GM21619 (cell line): ENCODE results near the gene SIRT7.
A peak's percentile ranks its signal among the peaks of the same experiment; 100 is the strongest.

Source experiments
- ATAC-seq: cut with Tn5 transposase; IDR thresholded peaks from one replicate; pipeline ENCODE4 v1.9.1; 2021; ENCODE audit not compliant: unreplicated experiment

The SIRT7 gene

DNA sequence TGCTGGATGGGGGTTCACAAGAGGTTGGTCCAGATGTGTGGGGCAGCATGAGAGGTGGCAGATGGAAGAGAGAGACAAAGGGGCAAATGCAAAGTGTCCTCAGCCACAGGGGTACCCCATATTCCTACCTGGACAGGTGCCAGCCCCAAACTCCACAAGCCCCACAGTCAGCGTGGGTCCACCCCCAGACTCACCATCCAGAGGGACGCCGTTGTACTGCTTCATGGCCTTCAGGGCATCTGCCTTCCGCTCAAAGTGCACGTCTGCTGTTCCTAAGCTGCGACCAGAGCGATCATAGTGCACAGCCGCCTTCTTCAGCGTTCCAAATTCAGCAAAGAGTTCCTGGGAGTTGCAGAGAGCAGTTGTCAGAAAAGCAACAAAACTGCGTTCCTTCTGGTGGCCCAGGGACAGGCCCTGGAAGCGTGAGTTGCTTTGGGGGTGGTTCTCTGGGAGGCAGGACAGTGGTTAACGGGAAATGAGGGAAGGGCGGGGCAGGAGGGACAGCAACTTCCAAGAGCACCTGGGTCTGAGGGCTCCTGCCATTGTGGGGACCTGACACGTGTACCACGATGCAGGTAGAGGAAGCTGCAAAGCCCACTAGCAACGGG is 28.9 kb downstream of the SIRT7 start:
- ATAC-seq = no peak

DNA sequence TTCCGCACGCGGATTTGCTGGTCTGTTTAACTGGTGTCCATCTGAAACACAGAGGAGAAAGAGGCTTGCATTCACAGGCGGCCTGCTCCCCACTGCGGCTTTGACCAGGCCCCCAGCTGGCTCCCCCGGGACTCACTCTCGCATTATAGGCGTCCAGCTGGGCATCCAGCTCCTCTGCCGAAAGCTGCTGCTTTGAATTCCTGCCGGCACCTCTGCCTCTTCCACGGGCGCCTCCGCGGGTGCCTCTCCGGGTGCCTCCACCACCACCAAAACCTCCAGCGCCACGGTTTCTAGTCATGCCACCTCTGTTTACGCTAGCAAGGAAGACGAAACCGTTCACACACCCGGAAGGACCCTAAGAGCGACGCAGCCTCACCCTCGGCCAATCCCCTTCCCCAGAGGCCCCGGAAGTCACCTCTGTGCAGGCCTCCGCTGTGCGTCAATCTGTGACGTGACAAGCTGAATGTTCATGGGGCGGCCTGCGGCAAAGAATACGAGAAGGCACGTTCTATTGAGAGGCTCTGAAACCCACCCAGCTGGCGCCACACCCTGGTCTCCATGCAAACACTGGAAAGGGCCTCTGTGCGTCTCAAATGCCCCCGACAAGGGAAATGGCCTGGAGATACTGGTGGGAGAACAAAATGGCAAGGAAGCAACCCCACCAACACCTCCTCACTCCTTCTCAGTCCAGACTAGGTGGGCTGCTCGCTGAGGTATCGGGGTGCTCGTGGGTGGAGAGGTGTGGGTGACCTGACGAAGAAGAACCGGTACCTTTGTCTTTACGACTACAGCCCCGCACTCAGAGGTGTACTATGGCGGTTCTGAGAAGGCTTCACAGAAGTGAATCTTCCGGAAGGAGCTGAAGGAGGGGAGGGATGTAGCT is 29.6 kb downstream of the SIRT7 start:
- ATAC-seq = no peak

DNA sequence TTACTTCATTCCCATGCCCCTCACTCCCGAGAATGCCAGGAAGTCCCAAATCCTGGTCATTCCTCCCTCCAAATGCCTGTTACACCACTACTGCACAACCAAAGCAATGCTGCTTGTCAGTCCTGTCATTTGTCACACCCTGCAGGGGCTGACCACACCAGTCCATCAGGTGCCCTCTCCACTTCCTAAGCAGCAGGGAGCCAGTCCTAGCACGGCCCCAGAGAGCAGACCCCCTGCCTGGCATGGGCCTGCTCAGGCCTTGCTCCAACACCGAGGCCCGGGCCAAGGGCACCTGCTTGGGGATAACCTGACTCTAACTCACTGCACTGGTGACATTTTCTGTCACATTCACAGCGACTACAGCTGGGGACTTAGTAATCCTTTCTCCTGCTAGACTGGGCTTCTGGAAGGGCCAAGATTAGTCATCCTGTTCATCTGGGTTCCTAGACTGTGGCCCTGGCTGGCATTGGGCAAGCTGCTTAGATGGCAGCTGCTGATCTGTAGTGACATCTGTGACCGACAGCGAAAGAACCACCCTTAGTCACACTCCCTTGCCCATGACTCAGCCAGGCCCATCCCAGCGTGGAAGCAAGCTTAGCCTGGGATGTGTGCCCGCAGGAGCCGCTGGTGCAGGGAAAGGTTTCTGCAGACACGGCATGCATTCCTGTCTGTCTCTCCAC is 32.0 kb downstream of the SIRT7 start:
- ATAC-seq = no peak

DNA sequence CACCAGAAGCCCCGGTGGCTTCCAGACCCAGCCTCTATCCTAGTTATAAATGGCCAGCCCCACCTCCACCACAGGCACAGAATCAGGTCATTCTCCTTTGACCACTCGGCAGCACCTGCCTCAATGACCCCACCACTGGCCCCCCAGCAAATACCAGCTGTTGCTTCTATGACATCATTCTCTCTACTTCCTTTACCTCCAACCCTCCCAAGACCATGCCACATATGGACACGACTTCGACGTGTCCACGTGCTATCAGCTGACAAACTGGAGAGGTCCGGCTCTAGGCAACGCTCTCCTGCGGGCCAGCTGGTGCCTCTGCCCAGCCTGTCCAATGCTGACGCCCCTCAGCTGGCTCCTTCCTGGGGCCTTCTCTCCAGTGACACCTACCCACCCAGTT is 32.5 kb downstream of the SIRT7 start:
- ATAC-seq = no peak

DNA sequence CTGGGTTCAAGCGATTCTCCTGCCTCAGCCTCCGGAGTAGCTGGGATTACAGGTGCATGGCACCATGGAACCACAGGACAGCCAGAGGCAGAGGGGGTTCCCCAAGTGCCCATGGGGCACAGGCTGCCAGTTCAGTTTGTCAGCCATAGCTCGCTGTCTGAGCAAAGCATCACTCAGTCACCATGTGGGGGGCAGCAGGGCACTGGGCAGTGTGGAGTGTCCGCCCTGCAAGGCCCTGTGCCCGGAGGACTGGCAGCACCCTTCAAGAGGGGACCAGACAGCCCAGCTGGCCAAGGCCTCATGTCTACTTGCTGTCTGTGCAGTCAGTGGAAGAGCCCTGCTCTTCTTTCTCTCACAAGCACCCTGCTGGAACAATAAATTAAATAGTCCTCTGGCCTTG is 33.0 kb downstream of the SIRT7 start:
- no peak for ATAC-seq

DNA sequence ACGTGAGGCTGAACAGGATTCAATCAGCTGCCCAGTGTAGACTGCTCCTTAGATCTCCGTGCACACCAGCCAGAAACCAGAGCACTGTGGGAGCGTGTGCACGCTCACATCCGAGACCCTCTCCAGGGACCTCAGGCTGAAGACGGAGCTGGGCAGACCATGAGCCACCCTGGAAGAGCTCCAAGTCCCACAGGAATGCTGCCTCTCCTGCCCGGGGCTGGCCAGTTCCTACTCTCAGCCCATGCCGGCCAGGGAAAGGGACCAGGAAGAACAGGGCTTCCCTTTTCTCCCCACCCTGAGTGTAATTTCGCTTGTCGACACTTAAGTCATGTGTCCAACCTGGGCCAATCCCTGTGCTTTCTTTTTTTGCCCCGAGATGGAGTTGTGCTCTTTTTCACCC is 33.5 kb downstream of the SIRT7 start:
- ATAC-seq = no peak

DNA sequence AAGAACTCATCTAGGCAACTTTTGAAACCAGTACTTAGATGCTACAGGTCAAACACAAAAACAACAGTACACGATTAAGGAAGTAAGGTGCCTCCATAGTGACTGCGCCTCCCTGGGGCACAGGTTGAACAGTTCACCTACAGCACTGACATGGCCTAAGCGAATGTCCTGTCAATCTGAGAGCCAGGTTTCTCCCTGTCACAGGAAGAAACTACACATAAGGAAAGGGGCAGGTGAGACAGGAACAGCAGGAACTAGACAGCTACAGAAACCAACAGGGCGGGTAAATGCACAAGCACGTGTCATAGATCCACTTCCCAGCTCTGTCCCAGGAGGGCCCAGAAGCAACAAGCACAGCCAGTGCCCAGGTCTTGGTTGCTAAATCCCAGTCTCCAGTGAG is 38.9 kb downstream of the SIRT7 start:
- no peak for ATAC-seq

DNA sequence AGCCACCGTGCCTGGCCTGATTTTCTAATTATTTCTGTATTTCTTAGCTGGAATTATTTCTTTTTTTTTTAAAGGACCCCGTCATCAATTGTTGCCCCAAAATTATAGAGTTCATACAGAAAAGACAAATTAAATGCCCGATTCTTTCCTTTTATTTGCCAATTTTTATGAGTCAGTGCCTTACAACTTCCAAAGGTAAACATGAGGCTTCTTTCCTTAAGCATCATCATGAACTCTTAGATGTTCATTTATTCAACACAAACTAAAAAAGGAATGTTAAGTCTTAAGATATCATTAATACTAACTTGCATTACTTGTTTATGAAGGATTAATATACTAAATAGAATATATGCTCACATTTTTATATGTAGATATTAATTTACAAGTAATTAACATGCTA is 39.7 kb downstream of the SIRT7 start:
- no peak for ATAC-seq

DNA sequence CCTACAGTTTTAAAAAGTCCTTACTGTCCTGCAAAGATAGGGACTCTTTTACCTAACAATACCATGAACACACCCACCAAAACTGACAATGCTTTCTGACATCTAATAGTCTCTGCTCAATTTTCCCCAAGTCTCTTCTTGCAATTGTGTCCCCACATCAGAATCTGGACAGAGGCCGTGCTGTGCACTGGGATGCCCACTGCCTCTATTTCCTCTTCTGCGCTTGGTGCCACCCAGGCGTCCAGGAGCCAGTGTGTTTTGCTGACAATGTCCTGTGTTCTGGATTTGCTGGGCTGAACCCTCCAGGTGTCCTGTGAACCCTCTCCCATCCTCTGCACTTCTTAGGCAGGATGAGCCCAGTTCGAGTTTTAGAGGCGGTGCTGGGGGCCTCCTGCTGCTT is 40.4 kb downstream of the SIRT7 start:
- no peak for ATAC-seq

DNA sequence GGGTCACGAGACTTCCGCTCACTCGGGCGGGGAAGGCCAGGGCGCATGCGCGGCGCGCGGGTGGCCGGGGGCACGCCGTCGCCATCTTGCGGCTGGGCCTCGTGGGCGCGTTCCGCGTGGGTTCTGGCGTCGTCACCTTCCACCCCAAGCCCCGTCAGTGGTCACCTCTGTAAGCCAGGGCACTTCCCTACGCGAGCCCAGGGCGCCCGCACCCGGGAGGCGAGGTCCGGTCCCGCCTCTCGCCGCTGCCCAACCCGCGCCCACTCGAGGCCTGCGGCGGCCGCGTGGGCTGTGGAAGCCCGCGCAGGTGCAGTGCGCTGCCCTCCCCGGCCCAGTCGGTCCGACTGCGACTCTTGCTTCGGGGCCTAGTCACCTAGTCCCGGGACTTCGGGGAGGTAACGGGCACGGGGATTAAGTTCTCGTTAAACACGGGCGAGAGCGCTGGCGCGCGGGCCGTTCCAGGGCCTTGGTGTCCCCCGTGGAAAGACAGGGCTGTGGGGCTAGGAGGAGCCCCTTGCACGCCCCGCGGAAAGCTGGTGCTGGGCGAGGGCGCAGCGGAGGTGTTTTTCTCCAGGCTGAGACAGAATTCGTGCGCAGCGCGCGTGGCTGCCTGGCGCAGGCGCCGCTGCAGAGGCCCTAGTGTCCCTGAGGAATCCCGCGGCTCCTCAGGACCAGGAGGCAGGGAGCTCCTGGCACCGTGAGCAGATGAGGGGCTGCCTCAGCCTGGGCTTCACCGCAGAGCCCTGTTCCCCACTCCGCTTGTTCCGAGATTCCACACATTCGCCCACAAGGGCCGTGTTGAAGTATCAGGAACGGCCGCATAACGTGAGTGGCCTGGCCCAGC is 46.4 kb downstream of the SIRT7 start:
- ATAC-seq = peak; percentile 23

DNA sequence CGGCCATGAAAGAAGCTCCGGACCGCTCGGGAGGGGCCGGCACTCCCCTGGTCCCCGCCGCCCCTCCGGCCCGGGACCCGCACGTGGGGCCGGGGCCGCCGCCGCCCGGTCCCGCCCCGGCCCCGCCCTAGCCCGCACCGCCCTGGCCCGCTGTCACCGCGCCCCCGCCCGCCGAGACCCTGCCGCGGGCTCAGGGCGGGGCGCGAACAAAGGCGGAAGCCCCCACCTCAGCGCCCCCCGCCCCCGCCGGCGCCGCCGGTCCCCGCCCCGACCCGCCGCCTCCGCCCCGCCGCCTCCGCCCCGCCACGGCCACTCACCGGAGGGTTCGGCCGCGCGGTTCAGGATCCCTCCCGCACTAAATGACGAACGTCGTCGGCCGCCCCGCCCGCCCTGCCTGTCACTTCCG is 47.0 kb downstream of the SIRT7 start, which contains the start of gene ARHGDIA:
ARHGDIA (minus strand) TSS at position 357 of the 406 bp plus-strand sequence. CDS start 1,407 bp downstream, outside the sequence.
- peak; percentile 30 for ATAC-seq

DNA sequence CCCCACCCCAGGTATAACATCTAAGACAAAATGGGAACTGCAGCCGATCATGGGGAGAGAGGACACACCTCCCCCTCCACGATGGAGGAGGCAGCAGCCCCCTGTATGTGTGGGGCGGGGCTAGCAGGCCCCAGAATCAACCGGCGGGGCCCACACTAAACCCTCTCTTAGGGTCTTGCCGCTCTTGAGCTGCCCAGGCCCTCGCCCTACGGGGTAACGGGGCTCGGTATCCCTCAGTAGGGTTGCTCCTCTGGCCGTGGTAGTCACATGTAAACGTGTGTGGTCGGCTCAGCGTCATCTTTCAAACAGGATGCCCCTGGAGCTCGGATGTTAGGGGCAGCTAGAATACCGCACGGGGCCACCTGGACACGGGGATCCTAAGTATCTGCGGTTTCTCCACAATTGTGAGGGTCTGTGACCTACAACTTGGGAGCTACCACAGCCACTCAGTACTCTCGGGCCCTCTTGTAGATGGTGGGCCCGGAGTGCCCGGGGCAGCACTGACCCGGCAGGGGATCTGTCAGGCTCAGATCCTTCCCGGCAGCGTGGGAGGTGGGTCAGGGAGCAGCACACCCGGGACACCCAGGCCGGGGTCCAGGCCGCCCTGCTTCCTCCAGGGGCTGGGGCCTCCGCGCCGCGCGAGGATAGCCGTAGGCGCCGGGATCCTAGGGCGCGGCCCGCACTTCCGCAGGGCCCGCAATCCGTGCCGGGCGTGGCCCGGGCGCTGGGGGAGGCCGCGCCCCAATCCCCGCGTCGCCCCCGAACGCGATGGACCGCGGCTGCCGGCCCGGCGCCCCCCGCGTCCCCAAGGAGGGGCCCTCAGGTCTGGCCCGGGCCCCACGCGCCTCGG is 47.6 kb downstream of the SIRT7 start:
- peak; percentile 12 for ATAC-seq

DNA sequence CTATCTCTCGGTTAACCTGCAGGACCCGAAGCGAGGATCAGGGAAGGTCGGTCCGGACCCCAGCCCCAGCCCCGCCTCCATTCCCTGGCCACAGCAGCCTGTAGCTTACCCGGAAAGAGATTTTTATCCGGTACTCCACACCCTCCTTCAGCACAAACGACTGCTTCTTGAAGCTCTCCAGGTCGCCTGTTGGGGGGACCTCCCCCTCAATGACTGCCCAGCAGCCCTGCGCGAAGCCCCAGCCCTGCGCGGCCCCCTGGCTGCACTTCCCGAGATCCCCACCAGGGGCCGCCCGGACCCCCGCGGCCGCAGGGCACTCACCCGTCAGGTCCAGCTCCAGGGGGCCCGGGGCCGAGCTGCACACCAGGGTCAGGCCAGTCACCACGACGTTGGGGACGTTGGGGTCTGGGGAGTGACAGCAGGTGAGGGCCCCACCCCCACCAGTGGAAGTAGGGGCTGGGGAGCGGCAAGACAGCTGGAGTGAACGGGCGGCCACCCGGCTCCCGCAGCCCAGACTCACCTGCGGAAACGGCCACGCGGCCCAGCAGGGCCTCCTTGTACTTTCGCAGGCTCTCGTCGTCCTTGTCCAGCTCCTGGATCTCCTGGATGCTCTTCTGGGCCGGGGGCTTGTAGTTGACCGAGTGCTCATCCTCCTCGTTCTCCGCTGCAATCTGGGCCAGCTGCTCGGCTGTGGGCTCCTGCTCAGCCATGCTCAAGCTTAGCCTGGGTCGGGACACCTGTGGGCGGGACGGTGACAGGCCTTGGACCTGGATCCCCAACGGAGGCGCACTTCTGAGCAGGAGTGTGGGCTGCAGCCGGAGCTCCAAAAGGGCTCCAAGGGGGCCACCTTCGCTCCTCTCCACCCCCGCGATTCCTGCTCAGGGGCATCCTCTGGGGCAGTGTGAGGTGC is 48.5 kb downstream of the SIRT7 start:
- ATAC-seq = no peak

DNA sequence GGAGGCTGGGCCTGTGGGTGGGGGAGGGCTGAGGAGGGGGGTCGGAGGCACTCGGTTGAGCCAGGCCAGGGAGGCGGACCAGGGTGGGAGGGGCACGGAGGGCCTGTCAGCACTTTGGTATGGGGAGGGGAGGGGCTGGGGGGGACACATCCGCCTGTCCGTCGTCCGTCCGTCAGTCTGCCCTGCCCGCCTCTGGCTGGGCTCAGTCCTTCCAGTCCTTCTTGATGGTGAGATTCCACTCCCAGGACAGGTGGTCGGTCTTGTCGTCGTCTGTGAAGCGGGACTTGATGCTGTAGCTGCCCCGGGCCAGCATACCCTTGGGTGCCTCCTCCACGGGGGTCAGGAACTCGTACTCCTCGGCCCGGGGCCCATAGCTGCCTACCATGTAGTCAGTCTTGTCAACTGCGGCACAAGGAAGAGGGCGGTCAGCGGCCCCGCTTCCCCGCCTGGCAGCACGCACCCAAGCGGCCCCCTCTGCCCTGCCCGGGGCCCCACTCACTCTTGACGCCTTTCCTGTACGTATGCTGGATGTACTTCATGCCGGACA is 49.2 kb downstream of the SIRT7 start:
- ATAC-seq = no peak

DNA sequence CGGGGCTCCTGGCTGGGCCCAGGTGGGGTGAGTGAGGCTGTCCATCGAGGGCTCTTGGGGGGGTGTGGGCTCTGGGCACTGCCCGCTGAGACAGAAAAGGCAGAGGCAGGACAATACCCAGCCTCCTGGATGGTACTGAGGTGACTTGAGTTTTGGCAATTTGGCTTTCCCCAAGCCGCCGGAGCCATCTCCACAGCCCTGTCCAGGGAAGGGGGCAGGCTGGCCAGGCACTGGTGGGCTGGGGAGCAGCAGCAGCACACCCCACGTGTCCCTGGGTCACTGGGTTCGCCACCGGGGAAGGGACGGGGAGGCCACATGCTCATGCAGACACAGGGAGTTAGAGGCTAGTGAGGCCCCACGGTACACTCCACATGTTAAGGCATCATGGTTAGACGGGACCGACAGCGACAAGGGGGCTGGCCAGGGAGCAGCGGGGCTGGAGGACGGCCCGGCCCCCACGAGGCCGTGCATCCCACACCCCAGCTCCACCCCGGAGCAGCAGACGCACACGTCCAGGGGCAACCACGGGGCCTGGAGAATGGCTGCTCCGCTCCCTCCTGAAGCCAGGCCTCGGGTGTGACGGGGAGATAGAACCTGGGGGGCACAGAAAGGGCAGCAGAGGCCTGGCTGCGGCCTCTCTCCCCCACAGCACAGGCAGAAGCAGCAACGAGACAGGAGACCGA is 49.8 kb downstream of the SIRT7 start:
- no peak for ATAC-seq

DNA sequence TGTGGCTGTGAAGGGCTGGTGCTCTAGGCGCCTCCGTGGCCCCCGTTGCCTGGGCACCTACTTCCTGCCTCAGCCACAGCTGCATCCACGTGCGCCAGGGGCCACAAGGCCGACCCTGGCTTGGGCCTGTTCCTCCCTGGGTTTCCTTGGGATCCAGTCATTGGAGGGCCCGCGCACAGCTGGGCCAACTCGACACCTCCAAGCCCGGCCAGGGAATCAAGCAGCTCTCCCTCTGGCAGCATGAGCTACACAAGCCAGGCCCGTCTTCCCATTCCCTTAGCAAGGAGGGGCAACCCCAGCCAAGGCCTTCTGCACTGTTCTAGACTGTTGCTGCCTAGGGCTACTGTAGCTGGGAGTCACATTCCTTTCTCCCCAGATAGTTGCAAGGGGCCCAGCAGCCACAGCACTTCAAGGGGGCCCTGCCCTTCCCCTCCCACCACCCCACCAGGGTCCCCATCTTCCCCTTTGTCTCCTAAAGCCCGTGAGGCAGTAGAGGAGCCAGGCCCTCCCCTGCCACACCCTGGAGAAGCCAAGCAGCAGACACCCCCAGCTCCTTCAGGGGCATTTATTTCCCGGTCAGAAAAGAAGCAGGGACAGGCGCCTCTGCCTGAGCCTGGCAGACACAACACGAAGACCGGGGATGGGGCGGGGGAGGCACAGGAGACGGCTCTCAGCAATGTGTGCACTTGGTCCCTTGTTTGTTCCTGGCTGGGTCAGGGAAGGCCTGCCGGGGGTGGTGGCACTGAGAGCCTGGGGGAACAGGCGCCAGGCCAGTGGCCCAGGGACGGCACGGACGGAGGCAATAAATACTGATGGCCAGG is 50.6 kb downstream of the SIRT7 start:
- no peak for ATAC-seq

DNA sequence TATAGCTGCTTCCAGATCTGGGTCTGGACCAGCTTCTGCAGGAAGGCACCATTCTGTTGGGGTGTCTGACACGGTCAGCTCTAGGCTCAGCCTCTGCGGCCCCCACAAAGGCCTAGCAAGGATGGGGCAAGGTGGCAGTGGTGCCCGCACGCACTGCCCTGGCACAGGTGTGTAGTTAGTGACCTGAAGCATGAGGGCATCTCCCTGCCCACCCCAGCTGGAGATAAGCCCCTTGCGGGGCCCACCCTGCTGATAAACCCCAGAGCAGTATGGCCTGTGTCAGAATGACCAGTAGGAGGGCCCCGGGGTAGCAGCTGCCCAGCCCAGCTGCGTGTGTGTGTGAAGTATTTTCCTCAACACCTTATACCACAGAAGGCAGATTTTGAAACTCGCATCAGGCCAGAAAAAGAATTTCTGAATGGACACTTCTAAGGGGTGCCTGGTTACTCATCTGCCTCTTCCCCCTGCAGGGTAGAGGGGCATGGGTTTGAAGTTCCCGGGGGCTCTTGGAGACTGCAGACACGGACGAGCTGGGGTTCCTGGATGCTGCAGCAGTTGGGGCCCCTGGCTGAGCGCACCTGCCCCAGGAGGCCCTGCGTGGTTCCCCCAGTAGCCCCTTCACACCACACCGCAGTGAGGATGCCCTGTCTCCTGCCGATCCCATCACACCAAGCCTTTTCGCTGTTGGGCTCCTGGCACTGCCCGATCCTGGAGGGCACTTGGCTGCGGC is 51.4 kb downstream of the SIRT7 start:
- no peak for ATAC-seq
